22Rv1 (cell line): ENCODE data around the gene CCNB3.

Experiments
- CTCF ChIP-seq: fragments of 450-650 bp; IDR thresholded peaks from 2 replicates; pipeline ENCODE4 v1.5.1; 2017; ENCODE audit warnings: mild to moderate bottlenecking
- ZFX ChIP-seq: fragments of 450-650 bp; IDR thresholded peaks from 2 replicates; pipeline ENCODE4 v1.6.1; 2017; ENCODE audit warnings: antibody characterized with exemption, borderline replicate concordance

GRCh38 chrX:50333308-50333707 lies 128.7 kb downstream of the CCNB3 start:
- TF ChIP-seq CTCF (no peak), ZFX (no peak)
